ENCODE measurements around the gene GAB3. TPM values are rescaled to one million over a fixed set of nuclear protein-coding genes. Genes with fewer than 3 reads are reported as not detected.

The GAB3 gene, protein sequence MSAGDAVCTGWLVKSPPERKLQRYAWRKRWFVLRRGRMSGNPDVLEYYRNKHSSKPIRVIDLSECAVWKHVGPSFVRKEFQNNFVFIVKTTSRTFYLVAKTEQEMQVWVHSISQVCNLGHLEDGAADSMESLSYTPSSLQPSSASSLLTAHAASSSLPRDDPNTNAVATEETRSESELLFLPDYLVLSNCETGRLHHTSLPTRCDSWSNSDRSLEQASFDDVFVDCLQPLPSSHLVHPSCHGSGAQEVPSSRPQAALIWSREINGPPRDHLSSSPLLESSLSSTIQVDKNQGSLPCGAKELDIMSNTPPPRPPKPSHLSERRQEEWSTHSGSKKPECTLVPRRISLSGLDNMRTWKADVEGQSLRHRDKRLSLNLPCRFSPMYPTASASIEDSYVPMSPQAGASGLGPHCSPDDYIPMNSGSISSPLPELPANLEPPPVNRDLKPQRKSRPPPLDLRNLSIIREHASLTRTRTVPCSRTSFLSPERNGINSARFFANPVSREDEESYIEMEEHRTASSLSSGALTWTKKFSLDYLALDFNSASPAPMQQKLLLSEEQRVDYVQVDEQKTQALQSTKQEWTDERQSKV
- total RNA-seq: 0.11 and 0.31 TPM in 2 replicates

DNA sequence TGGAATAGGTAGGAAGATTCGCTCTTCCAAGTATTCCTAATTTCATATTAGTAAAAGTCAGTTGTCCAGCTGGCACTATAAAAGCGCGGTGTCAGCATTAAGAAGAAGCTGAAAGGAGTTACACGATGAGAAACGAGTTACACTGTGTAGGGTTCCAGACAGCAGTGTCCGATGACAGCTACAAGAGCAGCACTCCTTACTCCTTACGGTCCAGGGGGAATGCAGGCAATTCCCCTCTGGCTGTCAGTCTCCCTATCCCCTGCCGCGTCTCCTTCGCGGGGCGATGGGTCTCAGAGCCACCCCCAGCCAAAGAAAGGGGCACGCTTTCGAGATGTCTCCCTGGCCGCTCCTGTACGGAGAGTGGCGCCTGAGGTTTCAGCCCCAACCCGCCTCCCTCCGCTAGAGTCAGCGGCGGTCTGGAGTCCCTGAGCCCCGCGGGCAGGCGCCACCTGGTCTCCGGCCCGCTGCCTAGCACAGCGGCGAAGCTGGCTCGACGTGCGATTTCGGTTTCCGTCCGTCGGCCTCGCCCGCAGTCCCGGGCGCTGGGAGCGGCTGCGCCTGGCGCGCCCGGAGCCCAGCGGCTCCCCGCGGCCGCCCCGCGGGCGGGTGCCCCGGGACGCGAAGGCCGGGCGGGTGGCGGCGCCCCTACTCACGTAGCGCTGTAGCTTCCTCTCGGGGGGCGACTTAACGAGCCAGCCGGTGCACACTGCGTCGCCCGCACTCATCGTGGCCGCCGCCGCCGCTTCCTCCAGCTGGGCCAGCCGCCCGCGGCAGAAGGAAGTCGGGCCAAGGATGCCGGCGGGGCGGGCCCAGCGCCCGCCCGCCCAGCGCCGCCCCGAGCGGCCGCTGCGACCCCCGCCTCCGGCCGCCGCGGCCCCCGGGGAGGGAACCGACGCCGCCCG lies at the start of gene GAB3:
Gene GAB3 (minus strand): TSS at position 777 of the 902 bp plus-strand sequence. CDS start 52 bp downstream, at position 725.

DNA sequence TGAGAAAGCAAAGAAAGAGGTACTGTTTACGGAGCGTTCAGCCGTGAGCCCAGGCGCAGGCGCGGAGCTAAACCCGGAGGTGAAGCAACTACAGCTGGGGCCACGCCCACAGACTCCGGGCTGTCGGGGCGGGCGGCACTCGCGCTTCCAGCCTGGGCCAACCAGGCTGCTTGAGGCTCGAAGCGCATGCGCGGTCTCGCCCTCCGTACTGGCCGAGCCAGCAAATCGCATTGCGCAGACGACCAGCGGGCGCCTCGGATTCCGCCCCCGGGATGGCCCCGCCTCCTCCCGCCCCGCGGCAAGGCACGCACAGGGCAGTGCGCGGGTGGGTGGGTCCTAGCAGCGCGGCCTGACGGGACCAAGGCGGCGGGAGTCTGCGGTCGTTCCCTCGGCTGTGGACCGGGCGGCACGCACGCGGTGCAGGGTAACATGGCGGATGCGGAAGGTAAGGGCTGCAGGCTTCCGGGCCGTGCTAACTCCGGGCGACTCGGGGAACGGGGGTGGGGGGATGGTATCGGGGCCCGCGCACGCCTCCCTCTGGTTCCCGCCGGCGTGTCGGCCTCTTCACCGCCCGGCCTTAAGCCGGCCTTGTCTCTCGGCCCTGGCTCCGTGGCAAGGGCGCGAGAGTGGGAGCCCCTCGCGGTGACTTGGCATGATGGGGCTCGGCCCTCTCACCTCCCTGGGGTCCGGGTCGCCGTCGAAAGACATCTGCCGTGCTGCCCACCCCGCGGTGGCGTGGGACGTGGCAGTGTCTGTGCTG lies 11.8 kb upstream of the GAB3 start, which contains the start of gene DKC1:
Gene DKC1 (plus strand): TSS at position 328 of the 760 bp plus-strand sequence. CDS start 102 bp downstream, at position 430.

DNA sequence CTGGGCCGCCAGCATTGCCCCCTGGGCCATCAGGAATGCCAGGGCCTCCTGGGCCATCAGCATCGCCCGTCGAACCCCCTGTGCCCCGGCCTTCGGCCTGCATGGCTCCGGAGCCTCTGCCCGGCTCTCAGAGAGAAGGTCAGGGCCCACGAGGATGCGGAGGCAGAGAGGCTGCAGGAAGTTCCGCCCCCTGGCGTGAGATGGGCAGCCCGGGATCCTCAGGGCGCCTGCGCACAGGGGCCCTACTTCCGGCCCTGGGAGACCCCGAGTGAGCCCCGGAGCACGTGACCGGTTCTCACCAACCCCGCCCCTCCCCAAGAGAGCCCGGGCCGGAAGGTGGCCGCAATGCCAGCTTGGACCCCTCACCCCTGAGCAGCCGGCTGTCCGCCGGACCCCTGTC lies 97.5 kb downstream of the GAB3 start, which contains the start of gene CTAG2:
Gene CTAG2 (minus strand): TSS at position 167 of the 400 bp plus-strand sequence. CDS start 64 bp downstream, at position 103.

Other genes with a start within 250 kb of the GAB3 start
- 34.8 and 50.1 TPM in 2 replicates for gene FAM3A, start 234.8 kb downstream of the GAB3 start, total RNA-seq
- gene G6PD, start 204.2 kb downstream of the GAB3 start, total RNA-seq: 61.3 and 77.4 TPM in 2 replicates
- gene IKBKG, start 203.5 kb downstream of the GAB3 start, total RNA-seq: 12.3 and 14.1 TPM in 2 replicates
- not detected in 2 replicates for gene CTAG1A, start 165.9 kb downstream of the GAB3 start, total RNA-seq
- not detected in 2 replicates for gene CTAG1B, start 131.8 kb downstream of the GAB3 start, total RNA-seq
- not detected in 2 replicates for gene CTAG2, start 97.5 kb downstream of the GAB3 start, total RNA-seq
- 35.5 and 64.2 TPM in 2 replicates for gene DKC1, start 11.8 kb upstream of the GAB3 start, total RNA-seq
- gene MPP1, start 54.4 kb upstream of the GAB3 start, total RNA-seq: 3.2 and 6.2 TPM in 2 replicates
- not detected in 2 replicates for gene SMIM9, start 83.6 kb upstream of the GAB3 start, total RNA-seq
- gene F8A1, start 135.3 kb upstream of the GAB3 start, total RNA-seq: 2.4 TPM in 1 of 2 replicates, not detected in the other